Superior temporal gyrus (tissue), 1 donor: Measurements from ENCODE around the gene SF1.

Source experiments
- DNase-seq: peaks from one replicate; pipeline ENCODE4 v3.0.0-alpha.2; 2016; ENCODE audit errors: extremely low spot score

The SF1 gene

DNA sequence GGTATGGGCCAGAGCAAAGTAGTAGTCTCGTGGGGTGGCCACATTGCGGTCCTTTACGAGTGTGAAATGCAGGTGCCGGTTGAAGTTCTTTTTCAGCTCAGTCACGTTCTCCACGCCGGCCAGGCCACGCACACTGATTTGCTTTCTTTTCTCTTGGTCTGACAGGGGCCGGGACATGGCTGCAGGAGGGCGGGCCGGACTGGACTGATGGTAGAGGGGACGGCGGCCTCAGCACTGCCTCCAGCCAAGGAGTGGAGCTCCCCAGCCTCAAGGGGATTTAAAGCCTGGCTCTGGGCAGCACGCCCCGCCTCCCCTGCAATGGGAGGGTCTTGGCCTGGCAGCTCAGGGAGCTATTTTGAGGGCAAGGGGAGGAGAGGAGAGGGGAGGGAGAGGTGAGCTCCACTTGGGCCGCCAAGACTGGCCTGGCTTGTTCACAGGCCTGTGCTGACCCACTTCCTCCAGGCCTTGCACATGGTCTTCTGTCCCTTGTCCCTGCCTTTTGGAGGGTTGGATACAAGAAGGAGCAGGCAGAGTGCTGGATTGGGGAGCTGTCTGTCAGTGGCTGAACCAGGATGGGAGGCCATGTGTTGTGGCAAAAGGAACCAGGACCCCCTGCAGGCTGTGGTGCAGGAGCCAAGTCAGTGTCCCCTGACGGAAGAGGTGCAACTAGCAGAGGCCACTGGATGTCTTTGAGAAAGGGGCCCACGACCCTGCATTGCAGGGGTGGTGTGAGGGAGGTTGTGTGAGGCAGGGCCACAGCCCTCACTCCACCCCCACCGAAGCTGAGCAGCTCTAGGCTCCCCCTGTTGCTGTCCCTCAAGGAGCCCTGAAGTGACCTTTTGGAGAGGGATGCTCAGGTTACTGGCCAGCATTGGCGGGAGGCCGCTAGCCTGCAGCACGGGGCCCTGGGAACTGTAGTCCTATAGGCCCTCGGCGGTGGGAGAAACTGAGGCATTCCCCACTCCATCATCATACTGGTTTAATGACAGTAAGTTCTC lies 18.3 kb downstream of the SF1 start, which contains the start of gene PYGM:
Gene PYGM, minus strand, starts transcription at position 253 of the 998 bp plus-strand sequence. Its CDS starts 76 bp downstream, at position 177.
- no peak for DNase-seq

DNA sequence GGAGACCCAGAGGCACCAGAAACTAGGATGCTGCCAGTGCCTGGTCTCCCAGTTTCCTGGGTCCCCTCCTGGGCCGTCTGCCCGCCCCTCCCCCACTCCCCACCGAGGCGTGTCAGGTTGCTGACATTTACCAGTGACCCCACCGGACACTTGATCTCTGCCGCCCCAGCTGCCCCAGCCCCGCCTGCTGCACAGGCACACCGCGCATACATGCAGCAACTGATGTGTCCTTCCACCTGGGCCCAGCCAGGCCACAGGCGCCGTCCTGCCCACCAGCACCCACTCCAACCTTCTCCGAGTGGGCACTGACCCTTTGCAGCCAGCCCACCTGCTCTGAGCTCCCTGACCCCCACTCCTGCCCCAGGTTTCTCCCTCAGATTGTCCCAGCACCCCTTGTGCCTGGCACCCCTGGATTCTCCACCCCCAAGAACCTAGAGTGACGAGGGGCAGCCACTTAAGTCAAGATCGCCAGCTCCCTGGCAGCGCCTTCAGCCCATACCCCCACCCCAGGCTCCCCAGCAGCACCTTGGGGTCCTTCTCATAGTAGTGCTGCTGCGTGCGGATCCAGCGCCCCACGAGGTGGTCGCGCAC lies 19.1 kb downstream of the SF1 start:
- no peak for DNase-seq

DNA sequence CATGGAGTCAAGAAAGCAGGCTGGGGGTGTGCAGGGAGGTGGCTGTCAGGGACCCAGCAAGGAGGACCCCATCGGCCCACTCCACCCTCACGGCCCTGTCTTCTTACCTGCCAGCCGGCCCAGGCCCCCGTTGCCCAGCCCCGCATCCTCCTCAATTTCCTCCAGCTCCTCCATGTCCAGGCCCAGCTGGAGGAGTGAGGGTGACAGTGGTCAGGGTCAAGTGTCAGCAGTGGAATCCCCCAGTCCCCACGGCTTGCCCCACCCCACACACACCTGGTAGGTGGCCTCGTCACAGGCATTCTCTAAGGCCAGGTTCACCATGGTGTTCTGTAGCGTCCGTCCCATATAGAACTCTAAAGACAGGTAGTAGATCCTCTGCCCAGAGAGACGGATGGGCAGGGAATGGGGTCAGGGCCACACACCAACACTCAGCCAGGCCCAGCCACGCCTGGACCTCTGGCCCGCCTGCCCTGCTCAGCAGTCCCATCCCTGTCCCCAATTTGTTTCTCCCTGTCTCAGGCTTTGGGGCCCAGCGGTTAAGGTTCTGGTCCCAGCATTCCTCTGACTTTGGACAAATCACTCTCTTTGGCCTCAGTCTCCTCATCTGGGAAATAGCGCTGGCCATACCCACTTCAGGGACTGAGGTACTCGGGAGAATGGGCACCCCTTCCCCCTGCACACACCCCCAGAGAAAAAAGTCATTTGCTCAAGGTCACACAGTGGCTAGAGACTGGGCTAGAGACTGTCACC lies 19.8 kb downstream of the SF1 start:
- no peak for DNase-seq

DNA sequence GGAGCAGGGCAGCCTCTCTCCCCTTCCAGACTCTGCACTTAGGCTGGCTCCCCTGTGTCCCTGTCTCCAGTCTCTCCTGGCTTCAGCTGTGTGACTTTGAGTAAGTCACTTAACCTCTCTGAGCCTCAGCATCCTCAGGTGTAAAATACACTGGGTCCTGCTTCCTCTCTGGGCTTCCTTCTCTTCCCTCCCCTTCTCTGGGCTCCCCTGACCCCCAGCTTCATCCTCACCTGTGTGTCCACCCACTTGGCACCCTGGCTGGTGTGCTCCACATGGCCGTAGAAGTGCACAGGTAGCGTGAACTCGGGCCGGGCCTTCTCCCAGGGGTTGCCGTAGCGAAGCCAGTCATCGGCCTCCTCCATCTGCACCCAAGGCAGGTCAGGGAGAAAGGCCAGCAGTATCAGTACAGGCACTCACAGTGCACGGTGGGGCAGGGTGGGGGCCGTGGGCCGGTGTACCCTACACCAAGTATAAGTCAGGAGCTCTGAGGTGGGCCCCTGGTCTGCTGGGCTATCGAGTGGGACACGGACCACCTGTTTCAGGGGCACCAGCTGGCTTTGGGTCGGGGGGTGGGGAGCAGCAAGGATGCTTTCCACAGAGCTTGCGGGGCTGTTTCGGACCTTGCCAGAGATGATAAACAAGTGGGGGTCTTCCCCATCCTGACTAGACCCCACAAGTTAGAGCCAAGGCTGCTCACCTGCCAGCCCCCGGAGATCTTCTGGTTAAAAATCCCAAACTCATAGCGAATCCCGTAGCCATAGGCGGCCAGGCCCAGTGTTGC lies 20.6 kb downstream of the SF1 start:
- no peak for DNase-seq

DNA sequence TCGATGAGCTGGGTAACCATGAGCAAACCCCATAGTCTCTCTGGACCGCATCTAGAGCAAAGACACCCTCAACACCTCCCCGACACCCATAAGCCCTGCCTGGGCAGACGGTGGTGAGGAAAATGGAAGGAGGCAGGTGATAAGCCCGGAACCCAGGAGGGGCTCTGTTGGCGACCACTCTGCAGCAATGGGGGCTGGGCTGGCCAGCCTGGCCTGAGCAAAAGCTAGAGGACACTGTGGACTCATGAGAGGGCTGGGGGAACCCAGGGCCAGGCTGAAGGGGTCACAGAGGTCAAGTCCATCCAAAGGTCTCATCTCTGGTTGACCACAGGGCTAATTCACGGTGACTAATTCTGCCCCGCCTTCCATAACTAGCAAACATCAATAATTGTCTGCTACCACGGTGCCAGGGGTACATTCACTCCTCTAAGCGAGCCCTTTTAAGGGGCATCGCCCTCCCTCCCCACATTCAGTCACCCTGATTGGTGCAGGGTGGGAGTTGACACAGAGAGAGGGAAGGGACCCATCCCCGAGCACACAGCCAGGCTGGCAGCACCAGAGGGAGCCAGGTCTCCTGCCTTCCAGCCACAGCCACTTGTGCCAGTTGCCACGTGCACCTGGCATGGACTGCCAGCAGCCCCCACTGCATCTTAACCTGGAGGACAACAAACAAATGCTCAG lies 22.5 kb downstream of the SF1 start:
- no peak for DNase-seq

DNA sequence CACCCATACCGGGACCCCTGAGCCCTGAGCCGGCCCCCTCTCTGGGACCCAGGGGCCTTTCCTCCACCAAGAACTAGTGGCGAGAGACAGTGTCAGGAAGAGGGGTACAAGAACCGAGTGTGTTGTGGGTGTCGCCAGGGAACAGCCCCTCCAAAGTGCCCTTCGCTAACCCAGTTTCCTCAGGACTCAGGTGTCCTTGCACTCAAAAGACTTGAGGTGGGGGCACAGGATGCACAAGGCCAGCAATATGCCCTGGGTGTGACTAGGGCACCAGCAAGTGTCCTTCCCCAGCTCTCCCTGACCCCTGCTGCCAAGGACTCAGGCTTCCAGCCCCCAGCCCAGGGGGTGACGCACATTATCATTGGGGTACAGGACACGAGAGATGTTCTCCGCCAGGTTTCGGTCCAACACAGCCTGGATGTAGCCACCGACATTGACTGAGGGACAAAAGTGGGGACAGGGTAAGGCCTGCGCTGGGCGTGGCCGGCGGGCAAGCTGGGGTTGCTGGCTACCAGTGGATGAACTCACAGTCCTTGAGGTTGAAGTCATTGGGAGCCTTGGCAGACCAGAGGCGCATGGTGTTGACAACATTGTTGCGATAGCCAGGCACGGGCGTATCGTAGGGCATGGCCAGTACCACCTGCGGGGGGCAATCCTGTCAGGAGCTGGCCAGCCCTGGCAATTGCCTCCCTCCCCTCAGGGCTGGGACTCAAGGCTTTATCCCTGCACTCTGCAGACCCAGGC lies 23.3 kb downstream of the SF1 start:
- DNase-seq = no peak

DNA sequence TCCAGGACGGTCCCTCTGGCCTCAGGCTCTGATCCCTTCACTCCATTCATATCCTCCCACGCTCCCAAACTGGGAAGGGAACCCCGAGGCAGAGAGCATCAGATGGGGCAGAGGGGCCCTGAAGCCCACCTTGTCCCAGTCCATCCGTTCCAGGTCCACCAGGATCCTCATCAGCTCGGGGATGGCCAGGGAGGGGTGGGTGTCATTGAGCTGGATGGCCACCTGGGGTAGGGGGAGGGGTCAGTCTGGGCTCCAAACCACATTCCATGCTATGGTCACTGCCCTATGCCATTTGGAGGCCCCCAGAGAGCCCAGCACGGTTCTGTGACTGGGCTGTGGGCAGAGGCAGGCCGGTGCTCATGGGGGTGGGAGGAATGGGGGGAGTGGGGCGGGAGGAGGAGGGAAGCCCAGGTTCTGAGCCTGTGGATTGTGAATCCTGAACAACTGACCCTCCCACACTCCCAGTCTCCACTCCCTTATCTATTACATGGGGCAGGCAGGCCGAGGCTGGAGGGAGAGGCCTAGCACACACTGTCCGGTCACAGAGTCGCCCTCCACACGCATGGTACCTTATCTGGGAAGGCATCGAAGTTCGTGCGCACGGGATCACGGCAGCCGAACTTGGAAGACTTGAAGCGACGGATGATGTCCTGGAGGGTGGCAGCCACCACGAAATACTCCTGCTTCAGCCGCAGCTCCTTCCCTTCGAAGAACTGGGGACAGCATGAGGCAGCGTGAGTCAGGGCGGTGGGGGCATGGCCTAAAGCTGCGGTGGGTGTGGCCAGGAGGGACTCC lies 24.0 kb downstream of the SF1 start:
- DNase-seq = no peak

DNA sequence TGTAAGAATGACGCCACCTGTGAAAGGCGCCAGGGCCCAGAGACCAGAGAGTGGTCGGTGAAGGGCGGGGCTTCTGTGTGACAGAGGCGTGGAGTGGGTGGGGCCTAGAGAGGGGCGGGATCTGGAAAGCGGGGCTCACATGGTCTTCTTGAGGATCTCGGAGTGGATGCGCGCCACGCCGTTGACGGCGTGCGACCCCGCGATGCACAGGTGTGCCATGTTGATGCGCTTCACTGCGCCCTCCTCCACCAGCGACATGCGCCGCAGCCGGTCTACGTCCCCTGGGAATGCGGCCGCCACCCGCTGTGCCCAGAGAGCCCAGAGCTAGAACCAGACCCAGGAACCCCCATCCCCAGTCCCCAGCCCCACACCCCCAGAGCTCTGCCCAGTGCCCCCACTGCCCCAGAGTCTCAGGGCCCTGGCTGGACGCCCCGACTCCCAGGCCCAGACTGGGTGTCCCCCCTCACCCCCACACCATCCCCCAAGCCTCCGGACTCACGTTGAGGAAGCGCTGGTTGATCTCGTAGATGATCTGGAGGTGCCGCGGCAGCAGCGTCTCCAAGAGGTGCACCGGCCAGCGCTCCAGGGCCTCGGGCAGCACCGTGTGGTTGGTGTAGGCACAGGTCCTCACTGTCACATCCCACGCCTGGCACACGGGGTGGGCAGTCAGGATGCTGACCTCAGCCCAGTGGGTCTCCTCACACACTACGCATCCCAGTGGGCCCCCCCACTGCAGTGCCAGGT lies 24.8 kb downstream of the SF1 start:
- DNase-seq = no peak

DNA sequence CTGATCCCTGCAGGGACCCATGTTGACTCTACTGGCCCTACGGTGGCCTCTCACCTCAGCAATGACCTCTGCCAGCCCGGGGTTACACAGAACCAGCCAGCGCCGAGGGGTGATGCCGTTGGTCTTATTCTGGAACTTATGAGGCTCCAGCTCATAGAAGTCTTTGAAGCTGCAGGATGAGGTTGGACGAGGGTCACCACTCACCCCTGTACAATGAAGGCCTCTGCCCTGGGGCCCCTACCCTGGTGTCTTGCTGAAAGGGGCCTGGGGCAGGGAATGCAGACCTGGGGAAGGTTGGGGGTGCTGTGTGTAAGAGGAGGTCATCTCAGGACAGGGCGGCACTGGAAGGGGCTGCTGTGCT lies 25.3 kb downstream of the SF1 start:
- DNase-seq = no peak

DNA sequence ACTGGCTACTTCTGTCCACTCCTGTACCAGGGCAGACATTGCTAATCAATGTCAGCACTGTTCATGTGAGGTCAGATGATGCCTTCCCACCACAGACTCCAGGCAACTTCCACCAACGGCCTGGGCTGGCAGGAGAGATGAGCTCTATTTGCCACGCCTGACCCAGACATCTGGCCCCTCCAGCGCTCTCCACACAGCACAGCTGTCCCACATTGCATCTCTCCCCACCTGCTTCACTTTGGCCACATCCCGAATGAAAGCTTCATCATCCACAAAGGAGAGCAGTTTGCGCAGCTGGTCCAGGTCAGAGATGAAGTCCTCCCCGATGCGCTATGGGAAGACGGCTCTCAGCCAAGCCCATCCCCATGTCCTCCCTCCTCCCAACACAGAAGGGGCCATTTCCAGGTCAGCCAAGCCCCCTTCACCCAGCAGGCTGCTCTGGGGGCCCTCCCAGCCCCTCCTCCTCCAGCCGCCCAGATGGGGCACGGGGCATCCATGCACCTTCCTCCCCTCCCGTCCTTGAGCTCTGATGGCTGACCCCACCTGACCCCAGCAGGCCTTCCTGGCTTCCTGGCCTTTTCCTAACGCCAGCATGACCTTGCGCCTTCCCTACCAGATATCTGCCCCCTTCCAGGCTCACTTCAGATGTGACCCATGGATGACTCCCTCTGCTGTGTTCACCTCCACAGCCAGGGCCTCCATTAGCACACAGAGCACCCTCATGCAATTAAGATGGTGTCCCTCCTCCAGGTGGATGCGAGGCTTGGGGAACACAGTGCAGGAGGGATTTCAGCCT lies 26.0 kb downstream of the SF1 start:
- no peak for DNase-seq

DNA sequence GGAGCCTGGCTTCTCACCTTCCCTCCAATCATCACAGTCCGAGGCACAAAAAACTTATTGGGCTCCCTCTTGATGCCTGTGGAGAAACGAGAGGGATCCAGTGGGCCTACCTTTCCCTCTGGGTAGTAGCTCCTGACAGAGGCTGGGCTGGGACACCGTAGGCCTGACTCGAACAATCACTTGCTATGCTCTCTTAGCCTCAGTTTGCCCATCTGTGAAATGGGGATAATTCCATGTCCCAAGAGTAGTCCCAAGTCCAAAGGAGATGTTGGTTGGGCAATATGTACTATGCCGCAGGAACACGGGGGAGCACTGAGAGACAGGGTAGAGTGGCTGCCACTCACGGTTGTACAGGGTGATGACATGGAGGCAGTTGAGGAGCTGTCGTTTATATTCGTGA lies 26.8 kb downstream of the SF1 start:
- DNase-seq = no peak

DNA sequence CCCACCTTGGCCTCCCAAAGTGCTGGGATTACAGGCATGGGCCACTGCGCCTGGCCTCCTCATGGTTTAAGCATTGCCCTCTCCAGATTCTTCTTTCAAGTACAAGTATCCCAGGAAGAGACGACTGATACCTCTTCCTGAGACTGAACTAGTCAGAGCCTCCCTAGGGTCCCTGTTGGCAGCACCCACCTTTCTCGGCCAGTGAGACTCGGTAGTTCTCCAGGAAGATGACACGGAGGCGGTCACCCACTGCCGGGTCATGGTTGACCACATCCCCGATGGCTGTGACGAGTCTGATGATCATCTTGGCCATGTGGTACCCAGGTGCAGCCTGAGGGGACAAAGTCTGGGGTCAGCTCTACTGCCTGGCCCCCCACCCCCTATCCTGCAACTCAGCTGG lies 27.2 kb downstream of the SF1 start:
- DNase-seq = no peak

DNA sequence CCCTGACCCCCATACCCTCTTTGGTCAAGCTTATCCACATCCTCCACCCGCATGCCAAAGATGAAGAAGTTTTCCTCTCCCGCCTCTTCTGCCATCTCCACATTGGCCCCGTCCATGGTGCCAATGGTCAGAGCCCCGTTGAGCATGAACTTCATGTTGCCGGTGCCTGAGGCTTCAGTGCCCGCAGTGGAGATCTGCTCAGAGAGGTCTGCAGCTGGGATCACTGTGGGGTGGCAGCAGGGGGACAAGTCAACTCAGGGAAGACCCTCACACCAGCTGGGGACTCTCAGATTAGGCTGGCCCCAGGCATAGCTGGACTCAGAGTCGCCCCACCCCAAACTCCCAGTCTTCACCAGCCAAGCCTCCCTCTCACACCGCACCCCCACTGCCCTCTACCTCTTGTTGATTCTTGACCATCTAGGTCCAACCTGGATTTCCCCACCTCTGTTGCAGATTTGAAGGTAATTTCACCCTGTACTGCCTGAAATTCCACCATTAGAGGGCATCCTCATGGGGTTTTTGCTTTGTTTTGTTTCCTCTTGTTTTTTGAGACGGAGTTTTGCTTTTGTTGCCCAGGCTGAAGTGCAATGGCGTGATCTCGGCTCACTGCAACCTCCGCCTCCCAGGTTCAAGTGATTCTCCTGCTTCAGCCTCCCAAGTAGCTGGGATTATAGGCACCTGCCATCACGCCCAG lies 27.8 kb downstream of the SF1 start:
- DNase-seq = no peak

DNA sequence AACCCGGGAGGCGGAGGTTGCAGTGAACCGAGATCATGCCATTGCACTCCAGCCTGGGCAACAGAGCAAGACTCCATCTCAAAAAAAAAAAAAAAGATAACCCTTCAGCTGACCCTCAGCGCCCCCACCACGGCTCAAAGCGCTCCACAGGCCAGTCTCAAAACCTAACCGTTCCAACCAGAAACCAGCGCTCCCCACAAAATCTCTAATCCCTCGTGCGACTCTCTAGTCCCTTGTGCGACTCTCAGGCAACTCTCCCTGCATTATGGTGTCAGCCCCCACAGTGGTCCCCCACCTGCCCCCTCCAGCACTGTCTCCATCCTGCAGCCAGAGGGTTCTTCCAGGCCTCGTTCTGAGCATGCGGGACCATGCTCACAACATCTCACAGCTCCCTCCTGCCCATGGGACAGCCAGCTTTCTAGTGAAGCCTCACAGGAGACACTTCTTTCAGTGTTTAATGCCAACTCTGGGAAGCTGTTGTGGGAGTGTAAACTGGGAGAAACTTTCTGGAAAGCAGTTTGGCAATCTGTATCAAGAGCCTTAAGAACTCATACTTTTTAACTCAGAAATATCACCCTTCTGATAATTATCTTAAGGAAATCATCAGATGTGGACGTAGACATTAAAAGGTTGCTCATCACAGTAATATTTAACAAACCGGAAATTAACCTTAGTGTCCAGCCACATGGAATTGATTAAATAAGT lies 30.2 kb downstream of the SF1 start:
- DNase-seq = no peak

DNA sequence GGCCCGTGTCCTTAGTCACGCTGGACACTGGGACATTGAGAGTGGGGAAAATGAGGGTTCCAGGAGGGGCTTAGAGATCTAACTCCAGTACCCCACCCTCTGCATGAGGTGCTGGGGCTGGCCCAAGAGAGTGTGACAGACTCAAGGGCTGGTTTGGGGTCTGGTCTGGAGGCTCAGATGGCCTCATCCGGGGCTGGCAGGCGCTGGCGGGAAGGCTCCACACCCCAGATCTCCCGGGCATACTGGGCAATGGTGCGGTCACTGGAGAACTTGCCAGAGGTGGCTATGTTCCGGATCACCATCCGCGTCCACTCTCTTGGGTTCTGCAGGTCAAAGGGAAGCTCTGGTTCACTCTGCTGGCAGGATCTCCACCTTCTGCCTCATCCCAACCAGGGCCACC lies 31.9 kb downstream of the SF1 start:
- DNase-seq = no peak

DNA sequence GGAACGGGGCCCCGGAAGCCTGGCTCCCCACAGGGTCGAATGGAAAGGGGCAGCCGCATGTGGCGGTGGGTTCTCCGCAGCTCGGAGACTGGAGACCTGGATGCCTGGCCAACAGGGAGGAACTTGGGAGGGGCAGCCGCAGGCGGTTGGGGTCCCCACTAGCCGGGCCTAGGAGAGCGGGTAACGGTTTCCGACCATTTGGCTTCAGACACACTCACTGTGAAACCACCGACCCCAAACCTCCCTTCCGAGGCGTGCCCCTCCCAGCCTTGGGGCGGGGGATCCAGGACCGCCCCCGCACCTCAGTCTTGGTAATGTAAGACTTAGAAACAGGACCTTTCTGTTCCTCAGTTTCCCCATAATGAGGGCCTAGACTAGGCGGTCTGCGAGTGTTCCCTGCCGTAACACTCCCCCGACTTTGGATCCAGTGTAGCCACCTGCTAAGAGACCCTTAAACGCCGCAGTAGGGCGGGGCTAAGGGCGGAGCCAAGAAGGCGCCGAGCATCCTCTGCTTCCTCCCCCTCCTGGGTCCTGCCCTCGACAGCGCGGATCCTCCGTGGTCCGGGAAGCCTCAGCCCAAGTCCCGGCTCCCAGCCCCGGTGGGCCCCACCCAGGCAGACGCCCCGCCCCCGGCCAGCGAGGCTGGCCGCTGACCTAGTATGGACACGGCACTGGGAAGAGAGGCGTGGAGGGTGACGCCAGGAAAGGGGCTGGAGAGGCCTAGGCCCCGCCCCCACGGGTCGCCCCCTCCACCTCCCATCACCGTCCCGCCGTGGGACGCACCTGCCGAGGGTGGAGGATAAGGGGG lies 32.6 kb downstream of the SF1 start:
- no peak for DNase-seq
